NK-92 (cell line): ENCODE data around the gene MUC16.
"Not testable (repeated sequence)": the region's sequence is repeated elsewhere in the genome, so short reads cannot be mapped to it uniquely, and the experiment has no call there.

ENCODE experiments used
- DNase-seq: peaks from one replicate; lab custom pipeline; 2025; ENCODE audit not compliant: unreplicated experiment; lab: John Stamatoyannopoulos, UW

The MUC16 gene

GRCh38 chr19:9009935-9010651 lies at the start of gene MUC16:
Gene MUC16, minus strand, starts transcription at chr19:9010409.
- DNase-seq, result no peak

- DNase-seq, result no peak
Measured at GRCh38 chr19:9058905-9059667, 48.9 kb upstream of the MUC16 start.

GRCh38 chr19:9057505-9058258 lies 47.5 kb upstream of the MUC16 start:
- DNase-seq, result no peak

DNA sequence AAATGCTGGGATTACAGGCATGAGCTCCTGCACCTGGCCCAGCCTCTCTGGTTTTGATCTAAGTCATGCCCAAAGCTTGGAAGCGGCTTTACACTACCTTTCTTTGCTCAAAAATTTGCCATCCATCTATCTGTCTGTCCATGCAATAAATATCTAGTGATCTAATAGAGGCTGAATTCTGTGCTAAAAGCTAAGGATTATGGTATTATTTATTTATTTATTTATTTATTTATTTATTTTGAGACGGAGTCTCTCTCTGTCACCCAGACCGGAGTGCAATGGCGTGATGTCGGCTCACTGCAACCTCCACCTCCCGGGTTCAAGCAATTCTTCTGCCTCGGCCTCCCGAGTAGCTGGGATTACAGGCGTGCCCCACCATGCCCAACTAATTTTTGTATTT lies 45.9 kb upstream of the MUC16 start:
- not testable (repeated sequence) for DNase-seq

DNA sequence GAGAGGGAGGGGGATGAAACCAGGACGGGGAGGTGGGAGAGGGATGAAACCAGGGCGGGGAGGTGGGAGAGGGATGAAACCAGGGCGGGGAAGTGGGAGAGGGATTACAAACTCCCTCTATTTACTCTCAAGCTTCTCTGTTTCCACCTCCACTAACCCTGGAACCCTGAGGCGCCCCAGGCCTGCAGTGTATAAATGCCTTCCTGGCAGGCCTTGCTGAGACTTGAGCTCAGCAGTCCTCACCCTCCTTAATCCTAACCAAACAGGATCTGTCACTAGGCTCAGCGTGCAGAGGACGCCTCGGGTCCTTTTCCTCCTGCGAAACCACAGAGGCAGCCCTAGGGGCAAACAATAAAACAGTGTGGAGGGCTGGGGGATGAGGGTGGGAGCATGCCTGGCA lies 44.6 kb upstream of the MUC16 start:
- no peak for DNase-seq

- no peak for DNase-seq
Measured at GRCh38 chr19:9054207-9054606, 44.0 kb upstream of the MUC16 start.

- not testable (repeated sequence) for DNase-seq
Measured at GRCh38 chr19:9053674-9054073, 43.5 kb upstream of the MUC16 start.

DNA sequence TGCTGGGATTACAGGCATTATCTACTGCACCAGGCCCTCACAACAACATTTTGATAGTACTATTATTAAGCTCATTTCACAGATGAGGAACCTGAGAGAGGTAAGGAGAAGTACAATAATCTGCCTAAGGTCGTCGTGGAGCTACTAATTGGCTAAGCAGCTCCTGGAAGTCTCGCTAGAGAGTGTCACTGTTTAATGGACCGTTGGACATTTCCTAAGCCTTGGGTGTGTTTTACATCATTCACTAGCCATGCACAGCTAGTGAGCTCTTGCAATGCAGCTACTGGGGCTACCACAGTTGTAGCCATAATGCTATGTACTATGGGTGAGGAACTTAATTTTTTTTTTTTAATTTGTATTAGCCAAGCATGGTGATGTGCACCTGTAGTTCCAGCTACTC lies 42.7 kb upstream of the MUC16 start:
- DNase-seq, result no peak

- DNase-seq, result no peak
Measured at GRCh38 chr19:9046694-9047093, 36.5 kb upstream of the MUC16 start.

GRCh38 chr19:9044449-9044848 lies 34.2 kb upstream of the MUC16 start:
- DNase-seq, result no peak

DNA sequence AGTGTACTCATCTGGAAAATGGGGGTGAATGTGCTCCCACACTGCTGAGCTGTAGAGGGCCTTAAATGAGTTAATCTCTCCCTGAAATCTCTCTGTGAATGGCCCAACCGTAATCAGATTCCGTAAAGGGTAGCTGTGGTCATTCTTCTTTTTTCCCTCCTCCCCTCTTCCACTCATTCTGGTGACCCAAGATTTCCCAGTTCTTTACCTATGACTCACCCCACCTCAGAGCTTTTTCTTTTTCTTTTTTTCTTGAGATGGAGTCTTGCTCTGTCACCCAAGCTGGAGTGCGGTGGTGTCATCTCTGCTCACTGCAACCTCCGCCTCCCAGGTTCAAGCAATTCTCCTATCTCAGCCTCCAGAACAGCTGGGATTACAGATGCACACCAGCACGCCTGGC lies 33.3 kb upstream of the MUC16 start:
- DNase-seq, result no peak

DNA sequence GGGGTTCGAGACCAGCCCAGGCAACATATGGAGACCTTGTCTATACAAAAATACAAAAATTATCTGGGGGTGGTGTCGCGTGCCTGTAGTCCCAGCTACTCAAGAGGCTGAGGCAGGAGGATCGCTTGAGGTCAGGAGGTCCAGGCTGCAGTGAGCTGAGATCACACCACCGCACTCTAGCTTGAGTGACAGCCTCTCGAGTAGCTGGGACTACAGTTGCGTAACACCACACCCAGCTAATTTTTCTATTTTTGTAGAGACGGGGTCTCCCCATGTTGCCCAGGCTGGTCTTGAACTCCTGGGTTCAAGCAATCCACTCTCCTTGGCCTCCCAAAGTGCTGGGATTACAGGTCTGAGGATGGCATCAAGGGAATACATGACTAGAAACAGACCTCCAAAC lies 30.8 kb upstream of the MUC16 start:
- DNase-seq, result no peak

GRCh38 chr19:9040131-9040530 lies 29.9 kb upstream of the MUC16 start:
- DNase-seq, result no peak

DNA sequence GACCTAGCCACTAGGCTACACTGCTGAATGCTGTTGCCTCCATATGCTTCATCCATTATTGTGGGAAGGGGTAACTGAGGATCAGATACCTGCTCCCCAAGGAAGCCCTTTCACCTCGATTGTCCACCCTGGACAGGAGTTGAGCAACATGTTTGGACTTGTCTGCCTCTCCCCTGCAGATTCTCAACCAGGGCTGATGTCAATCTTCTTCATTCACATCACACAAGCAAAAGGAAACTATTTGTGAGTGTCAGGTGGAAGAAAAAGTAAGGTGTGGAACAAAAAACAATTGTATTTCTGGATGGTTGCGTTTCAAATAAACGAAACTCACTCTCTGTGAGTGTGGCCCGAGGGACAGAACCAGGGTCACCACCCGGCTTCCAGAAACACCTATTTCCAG lies 29.5 kb upstream of the MUC16 start:
- no peak for DNase-seq

GRCh38 chr19:9037400-9038062 lies 27.3 kb upstream of the MUC16 start:
- DNase-seq, result no peak

DNA sequence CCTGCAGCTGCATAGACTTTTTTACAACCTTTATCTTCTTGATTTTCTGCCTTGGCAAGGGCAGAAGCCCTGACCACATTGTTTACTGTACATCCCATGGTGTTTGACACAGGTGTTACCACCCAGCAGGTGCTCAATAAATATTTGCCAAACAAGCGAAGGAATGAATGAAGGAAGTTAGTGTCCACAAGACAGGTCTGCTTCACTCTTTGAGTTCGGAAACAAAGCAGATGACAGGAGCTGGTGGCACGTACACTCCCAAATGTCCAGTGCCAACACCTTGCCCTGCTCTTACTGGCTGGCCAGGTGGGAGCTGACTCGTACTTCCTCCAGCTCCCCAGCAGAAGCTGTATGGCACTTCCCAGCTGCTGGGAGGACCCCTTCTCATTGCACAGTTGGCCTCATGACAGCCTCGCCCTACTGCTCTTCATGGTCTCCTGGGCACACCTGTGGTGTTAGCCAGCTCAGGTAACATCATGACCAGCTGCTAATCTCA lies 22.0 kb upstream of the MUC16 start:
- DNase-seq, result no peak

- no peak for DNase-seq
Measured at GRCh38 chr19:9018163-9018875, 8.1 kb upstream of the MUC16 start.

- no peak for DNase-seq
Measured at GRCh38 chr19:9014803-9015202, 4.6 kb upstream of the MUC16 start.

DNA sequence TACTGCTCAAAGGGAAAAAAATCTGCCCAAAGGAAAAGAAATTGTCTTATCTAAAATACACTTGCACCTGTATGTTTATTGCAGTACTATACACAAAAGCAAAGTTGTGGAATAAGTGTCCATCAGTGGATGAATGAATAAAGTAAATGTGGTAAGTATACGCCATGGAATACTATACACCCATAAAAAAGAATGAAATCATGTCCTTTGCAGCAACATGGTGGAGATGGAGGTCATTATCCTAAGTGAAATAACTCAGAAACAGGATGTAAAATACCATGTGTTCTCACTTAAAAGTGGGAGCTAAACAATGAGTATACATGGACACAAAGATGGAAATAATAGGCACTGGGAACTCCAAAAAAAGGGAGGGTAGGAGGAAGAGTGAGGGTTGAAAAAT lies 3.8 kb upstream of the MUC16 start:
- no peak for DNase-seq

GRCh38 chr19:9011875-9012274 lies 1.7 kb upstream of the MUC16 start:
- DNase-seq, result no peak

- no peak for DNase-seq
Measured at GRCh38 chr19:9010693-9011092, 484 bp upstream of the MUC16 start.
